HG03469 (cell line): ENCODE data around the gene USP12.
"Not testable (repeated sequence)": the region's sequence is repeated elsewhere in the genome, so short reads cannot be mapped to it uniquely, and the experiment has no call there.

Experiments
- ATAC-seq: cut with Tn5 transposase; IDR thresholded peaks from one replicate; pipeline ENCODE4 v1.9.1; 2021; ENCODE audit warnings: mild to moderate bottlenecking, moderate library complexity, moderate number of reproducible peaks; ENCODE audit not compliant: unreplicated experiment

The USP12 gene

DNA sequence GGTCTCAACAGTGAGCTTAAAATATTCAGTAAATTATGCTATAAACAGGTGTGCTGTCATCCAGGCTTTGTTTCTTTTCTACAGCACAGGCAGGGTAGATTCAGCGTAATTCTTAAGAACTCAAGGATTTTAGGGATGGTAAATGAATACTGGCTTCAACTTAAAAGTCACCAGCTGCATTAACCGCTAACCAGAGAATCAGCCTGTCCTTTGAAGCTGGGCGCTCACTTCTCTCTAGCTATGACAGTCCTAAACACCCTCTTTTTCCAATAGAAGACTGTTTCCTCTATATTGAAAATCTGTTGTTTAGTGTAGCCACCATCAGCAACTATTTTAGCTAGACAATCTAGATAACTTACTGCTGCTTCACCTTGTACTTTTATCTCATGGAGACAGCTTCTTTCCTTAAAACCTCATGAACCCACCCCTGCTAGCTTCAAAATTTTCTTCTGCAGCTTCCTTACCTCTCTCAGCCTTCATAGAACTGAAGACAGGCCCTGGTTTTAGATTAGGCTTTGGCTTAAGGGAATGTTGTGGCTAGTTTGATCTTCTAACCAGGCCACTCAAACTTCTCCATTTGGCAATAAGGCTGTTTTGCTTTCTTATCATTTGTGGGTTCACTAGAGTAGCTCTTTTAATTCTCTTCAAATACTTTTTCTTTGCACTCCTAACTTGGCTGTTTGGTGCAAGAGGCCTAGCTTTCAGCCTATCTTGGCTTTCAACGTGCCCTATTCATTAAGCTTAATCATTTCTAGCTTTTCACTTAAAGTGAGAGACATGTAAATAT, 89.5 kb downstream of the USP12 start:
- ATAC-seq, result no peak

DNA sequence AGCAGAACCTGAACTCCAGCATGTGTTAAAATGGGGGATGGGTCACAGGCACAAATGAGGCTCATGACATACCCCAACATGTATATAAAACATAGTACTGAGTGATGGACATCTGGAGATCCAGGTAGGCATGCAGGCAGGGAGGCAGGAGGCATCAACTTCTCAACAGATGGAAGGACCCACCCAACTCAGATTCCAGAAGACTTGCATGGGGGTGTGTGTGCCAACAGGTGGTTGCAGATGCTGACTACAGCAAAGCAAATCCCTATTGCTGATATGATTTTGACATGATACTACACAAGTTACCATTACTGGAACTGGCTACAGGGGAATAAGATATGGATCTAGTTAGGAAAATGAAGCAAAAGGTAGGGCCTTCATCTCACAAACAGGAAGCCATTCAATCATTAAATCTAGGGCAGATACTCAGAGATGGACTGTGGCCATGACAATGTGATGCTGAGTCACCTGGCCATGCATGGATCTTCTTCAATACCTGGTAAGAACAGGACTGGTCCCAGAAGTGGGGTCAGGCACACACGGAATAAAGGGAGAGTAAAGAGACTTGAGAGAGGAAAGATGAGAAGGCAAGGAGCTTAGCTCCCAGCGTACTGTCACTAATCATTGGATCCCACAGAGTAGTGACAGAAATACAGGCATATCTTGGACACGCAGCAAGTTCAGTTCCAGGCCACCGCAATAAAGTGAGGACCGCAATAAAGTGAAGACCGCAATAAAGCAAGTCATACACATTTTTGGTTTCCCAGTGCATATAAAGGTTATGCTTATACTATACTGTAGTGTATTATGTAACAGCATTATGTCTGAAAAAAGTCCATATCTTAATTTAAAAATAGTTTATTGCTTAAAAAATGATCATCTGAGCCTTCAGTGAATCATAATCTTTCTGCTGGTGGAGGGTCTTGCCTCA, 91.3 kb downstream of the USP12 start:
- ATAC-seq, result no peak

DNA sequence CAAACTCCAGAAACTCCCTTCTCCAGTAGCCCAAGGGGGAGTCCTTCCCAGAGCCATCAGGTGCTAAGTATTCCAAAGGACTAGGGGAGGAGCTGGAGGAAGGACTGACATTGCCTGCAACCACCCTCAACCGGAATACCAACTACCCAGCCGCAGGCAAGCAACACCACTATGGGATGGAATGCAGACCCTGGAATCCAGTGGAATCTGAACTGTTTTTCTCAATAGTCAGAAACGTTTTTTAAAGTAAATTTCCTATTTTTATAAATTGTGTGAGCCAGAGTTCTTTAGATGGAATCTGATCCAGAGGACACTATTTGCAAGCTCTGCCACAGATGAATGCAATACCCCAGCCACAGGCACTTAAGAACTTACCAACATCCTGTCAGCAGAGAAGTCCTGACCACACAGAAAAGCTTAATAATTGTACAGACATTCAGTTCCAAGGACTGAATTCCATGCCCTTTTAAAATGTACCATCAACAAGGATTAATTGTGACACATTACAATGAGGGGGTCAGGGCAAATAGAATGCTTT, 92.1 kb downstream of the USP12 start:
- no peak for ATAC-seq

DNA sequence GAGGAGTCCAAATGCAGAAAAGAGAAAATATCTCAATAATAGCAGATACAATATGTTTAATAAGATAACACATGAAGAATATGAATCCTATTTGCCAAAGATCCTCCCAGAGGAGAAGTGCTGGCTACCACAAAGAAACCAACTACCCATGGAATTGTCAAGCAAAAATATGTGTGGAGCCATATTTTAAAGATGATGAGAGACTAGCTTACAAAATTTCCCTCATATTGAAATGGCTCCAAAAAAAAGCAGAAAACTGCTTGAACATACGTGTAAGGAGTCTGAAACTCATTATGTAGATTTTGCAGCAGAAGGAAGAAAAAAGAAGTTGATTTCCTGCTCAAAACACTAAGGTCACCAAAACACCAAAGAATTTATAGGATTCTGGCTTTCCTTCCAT, 94.2 kb downstream of the USP12 start:
- no peak for ATAC-seq

DNA sequence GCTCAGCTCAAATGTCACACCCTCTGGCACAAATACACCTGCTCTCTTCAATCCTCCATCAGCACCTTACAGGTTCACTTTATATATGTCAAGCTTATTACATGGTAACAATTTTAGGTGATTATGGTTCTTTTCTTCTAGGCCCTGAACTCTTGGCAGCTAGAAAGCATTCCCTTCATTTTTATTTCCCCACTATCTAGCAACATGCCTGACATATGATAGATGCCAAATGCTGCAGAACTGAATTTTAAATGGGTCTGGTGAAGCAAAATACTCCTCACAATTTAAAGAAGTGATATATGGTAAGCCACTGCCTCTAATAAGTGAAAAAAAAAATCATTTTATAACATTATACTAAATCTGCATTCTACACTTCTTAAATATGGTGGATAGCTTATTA, 95.2 kb downstream of the USP12 start:
- ATAC-seq, result no peak

DNA sequence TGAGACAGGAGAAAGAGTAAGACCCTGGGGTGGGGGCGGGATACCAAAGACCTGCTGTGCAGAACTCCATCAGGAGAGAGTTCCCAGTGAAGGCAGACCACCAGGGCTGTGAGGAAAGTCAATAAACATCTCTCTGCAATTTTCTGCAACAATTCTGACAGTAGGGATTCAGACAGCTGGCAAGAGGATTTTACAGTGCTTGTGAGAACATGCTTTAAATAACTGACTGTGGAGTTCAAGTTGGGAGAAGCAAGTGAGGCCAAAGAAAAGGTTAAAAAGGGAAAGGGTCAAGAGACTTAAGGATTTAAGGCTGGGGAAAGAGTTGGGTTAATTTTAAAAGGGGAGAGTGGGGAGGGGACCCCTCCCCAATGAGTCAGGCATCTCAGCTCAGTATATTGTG, 98.4 kb downstream of the USP12 start:
- no peak for ATAC-seq

DNA sequence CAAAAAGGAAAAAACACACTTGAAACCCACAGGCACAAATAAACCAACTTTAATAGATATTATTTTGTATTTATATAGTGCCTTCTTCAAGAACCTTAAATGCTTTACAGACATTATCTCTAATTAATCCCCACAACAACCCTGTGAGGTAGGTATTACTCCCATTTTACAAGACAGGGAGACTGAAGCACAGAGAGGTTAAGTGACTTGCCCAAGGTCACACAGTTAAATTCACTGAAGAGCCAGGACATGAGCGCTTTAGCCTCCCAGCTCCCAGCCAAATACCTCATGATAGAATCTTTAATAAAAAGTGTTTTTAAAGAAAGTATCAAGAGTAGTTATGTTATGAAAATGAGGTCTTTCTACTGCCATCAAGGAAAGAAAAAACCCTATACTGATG, 105.5 kb downstream of the USP12 start:
- not testable (repeated sequence) for ATAC-seq

DNA sequence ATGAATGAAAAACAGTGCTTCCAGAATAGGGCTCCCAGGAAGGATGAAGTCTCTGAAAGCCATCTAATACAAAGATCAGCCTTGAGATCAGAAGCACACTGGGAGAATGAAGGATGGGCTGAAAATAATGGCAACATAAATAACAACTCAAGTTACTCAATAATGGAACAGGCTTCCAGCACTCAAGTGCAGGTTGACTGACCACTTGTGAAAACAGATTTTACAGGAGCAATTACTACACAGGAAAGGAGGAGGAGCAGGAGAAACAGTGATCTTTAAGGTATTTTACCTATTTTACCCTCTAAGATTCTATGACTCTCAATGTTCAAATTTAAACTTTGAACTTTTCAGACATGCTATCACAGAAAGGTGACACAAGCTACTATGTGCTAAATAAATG, 106.0 kb downstream of the USP12 start:
- ATAC-seq, result no peak

DNA sequence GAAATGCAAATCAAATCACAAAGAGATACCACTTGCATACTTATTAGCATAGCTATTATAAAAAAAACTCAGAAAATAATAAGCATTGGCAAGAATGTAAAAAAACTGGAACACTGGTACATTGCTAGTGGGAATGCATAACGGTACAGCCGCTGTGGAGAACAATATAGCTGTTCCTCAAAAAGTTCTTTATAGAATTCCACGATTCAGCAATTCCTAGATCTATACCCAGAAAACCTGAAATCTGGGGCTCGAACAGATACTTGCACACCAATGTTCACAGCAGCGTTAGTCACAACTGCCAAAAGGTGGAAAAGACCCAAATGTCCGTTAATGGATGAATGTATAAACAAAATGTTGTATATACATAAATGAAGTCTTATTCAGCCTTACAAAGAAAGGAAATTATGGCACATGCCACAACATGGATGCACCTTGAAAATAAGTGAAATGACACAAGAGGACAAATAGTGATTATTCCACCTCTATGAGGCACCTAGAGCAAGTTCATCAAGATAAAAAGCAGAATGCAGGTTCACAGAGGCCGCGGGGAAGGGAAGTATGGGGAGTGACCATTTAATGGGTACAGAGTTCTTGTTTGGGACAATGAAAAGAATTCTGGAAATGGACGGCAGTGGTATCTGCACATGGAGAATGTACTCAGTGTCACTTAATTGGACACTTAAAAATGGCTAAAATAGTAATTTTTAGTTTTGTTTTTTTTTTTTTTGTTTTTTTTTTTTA, 107.2 kb downstream of the USP12 start:
- no peak for ATAC-seq

DNA sequence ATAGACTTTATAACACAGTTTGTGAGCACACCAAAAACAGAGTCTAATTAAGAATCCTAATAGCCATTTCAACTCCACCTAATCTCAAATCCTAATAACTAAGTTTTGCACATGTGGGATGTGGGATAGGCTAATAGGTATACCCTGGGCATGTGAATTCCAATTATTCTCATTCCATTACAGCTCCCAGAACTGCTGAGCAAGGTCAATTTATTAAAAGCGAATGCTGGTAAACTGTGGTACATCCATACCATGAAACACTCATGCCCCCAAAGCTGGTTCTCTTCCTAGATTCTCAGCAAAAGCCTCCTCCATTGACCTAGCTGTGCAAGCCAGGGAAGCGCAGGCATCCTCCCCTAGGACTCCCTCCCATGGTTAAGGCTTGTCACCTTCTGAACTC, 113.8 kb downstream of the USP12 start:
- no peak for ATAC-seq

DNA sequence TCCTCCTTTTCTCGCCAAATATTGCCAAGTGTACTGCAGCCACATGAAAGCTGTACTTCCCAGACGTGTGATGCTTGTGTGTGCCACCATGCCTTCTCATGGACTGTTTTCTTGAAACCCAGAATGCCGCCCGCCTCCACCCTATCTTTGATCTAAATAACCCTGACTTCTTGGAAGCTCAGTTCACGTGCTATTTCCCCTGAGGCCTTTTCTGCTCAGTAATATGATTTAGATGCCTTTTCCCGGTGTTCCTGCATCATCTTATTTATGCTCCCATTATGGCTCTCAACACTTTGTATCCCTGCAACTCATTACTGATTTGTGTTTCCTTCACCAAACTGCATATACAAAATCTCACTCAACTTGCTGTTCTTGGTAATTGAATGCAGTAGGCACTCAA, 116.1 kb downstream of the USP12 start:
- no peak for ATAC-seq

DNA sequence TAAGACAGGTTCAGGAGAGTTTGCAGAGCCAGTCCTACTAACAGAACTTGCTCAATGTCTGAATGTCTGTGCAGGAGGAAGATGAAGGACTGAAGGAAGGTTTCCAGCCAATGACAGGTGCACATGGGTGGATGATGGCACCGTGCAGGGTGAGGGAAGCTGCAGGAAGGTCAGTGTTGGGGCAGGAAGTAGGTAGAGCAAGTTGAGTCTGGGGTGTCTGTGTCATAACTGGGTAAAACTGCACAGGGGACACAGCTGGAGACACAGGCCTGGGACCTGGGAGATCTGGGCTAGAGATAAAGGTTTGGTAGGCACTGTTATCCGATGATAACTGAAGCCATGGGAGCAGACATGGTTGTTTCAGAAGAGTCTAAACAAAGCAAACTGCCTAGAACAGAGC, 116.9 kb downstream of the USP12 start:
- no peak for ATAC-seq

DNA sequence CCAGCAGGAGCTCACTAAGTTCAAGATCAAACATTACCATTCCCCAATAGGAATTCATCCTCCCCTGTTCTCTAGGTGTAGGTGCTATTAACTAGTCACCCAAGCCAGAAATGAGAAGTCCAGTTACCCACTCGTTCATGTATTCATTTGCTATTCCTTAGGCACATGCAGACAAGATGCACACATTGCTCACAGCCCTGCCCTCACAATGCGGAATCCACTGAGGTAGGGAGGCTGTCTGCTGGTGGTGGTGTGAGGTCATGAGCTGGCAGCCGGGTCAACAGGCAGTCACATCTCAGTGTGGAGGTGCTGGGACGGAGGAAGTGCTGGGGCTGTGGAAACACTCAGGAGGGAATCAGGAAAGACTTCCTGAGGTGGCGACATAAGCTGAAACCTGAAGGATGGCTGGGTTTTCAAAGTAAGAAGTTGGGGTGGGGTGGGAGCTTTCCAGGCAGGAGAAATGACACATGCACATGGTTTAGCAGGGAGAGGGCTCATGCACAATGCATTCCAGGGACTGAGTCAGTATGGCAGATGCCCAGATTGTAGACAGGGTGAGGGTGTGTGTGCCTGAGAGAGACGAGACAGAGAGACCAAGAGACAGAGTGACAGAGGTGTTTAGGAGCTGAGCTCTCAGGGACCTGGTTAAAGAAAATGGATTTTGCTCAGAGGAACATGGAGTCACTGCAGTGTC, 117.6 kb downstream of the USP12 start:
- ATAC-seq, result no peak

DNA sequence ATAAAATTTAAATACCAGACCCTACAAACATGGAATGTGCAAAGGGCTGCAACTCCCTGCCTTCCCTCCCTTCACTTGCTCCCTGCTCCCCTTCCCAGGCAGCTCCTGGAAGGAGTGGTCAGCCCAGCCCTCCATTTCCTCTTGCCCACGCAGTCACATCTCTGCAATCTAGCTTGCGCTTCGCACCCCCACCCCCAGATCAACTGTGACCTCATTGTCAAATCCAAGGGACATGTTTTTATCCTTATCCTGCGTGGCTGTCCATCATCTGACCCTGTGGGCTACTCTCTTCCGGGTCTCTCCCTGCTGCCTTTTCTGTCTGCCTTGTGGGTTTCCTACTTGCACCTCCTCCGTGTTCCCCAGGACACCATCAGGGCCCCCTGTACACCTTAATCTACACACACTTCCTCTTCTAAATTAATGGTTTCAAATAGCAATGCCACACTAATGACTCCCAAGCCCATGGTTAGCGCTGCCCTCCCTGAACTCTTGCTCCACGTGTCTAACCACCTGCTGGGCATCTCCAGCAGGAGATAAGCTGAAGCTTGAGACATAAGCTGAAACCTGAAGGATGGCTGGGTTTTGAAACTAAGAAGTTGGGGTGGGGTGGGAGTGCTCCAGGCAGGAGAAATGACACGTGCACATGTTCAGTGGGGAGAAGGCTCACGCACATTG, 118.3 kb downstream of the USP12 start:
- no peak for ATAC-seq

DNA sequence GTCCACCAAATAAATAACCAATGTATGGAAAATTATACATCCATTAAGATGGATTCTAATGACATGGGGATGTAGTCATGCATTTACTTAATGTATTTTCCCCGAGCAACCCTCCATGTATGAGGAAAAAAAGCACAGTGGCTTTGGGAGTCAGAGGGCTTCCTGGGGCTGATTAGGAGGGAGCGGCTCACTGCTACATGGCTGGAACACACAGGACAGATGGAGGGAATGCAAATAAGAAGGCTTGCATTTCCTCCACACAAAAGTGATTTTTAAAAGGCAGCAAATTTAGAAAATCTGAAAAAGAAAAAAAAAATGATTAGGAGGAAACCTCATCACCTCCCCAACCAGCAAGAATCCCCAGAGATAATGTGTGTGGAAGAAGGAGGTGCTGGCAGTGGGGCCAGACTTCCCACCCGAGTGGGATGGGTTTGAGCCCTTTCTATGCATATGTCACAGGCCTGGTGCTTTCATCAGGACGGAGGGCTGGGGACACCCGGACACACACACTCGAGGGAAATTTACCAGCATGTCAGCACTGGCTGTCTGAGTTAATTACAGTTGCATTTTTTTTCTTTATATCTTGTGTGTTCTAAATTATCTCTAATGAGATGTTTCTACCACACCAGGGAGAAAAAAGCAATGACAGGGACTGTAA, 118.9 kb downstream of the USP12 start:
- ATAC-seq, result no peak

DNA sequence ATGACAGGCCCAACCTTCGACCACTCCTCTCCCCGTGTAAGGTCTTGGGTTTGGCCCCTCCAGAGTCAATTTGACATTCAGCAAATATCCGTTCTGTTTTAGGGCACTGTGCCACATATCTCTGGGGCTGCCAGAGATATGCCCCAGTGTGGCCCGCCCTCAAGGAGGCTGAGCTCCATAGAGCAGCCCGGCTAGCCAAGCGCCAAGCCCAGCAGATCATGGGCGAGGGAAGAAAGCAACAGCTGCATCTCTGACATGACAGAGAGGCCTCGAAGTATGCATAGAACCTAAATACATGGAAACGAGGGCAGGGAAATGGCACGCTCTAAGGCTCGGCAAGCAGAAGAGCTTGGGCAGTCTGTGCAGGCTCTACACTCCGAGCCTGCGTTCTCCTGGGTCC, 124.5 kb downstream of the USP12 start:
- ATAC-seq, result no peak

DNA sequence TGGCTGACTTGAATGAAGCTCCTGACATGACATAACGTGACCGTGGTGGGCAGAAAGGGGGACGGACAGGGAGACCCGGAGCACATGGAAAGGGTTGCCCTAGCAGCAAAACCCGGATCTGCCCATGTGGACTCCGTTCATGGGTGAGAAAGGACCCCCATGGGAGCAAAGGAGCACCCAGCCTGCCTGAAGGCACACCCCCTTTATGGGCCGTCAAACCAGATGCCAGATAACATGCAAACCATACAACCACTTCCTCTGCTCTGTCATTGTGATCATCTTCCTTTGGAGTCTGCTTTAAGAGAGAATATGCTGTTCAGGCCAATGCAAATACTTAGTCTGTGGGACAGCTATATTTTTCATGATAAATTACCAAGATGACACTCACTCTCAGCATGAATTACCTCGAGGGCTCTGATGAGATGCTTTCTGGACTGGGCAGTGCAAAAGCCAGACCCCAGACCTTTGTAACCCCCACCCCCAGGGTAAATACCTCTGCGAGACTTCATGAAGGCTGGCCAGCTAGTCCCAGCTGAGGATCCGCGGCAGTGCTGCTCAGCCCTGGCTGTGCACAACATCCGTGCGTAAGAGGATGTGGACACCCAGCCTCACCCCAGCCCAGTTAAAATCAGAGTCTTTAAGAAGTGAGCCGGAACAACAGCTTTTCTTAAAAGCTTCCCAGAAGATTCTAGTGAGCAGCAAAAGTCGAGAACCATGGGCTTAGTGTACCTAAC, 126.6 kb downstream of the USP12 start:
- no peak for ATAC-seq

DNA sequence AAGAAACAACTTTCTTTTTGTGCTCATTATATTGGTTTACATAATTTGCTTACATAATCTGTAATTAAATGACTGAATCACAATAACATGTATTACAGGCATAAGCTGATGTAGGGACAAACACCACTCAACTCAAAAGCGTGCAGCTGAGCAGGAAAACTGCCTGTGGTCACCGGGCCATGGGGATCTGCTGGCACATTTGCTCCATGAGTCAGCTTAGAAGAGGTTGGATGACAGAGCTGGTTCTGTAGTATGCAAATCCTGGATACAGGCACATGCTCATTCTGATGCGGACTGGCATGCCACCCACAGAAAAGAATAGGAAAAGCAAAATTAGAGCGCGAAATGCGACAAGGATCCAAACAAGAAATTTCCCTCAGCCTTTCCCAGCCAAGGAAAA, 128.6 kb downstream of the USP12 start:
- no peak for ATAC-seq

DNA sequence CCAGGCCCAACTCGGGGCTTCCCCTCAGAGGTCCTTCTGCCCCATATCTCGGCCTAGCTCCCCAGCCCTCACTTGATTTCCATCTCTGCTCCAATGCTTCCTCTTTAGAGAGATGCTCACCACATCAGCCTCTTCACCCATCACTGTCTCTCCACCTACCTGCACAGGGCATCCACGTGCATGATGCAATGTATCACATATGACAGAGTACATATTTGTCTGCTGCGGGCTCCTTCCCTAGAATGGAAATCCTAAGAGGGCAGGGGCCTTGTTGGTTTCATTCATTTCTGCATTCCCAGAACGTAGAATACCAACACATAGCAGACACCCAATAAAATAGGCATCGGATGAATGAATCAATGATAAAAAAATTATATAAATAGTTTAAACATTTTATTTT, 130.3 kb downstream of the USP12 start:
- ATAC-seq, result no peak
